Stimulated activated naive B cell treated with anti-CD40 and anti-IgM and Interleukin-4, amounts not matched to agents 10 μg/mL and 1 μg/mL and 100 μg/mL, for 72 hours (primary cell): ENCODE measurements around the gene MYCBP2.
"Not testable (repeated sequence)": the region's sequence is repeated elsewhere in the genome, so short reads cannot be mapped to it uniquely, and the experiment has no call there.

Experiments used
- ATAC-seq, 2 donors: fragments of 150-1000 bp; cut with Tn5 transposase; replicated peaks; 2 replicates each; pipeline ENCODE4 v1.10.0; 2021; ENCODE audit warnings: moderate library complexity in 1 of 2
- DNase-seq: peaks from one replicate; pipeline ENCODE4 v3.0.0; 2021
- H3K27ac Mint-ChIP-seq: one replicate; pipeline ENCODE4 v1.8.0; 2022; ENCODE audit warnings: mild to moderate bottlenecking, mixed read lengths
- H3K27me3 Mint-ChIP-seq, 2 donors: one replicate each; pipeline ENCODE4 v1.8.0; 2022; ENCODE audit warnings: mixed read lengths in 2 of 2
- H3K36me3 Mint-ChIP-seq, 2 donors: one replicate each; pipeline ENCODE4 v1.8.0; 2022; ENCODE audit warnings: mixed read lengths in 2 of 2, mild to moderate bottlenecking in 1 of 2
- H3K4me1 Mint-ChIP-seq, 2 donors: one replicate each; pipeline ENCODE4 v1.8.0; 2022; ENCODE audit warnings: mixed read lengths in 2 of 2, mild to moderate bottlenecking in 1 of 2
- H3K4me3 Mint-ChIP-seq, 2 donors: one replicate each; pipeline ENCODE4 v1.8.0; 2022; ENCODE audit warnings: mild to moderate bottlenecking in 2 of 2, mixed read lengths in 2 of 2, moderate library complexity in 1 of 2
- H3K9me3 Mint-ChIP-seq, 2 donors: one replicate each; pipeline ENCODE4 v1.8.0; 2022; ENCODE audit warnings: mixed read lengths in 2 of 2, mild to moderate bottlenecking in 1 of 2

Gene MYCBP2

DNA sequence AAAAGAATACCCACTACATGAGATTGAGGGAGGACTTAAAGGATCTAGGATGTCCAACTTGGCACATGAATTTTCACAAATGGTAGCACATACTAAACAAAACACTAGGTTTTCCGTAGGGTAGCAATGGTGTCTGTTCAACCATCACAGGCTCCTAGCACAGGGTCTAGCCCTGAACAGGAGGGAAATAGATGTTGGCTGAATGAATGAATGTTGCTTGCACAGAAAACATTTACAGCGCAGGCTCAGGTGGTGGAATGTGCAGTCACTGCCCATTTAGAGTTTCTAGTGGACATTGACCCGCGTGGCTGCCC, 1.9 kb upstream of the MYCBP2 start:
- Mint-ChIP-seq H3K4me1 (peaks cover 22 to 31% of the 10 kb centered on the region in 2 donors), H3K27ac (peak overlapping the region; percentile 98), H3K9me3 (peaks cover 0 to 1% of the 10 kb centered on the region in 2 donors), H3K27me3 (no peaks in the 10 kb centered on the region), H3K4me3 (peak overlapping the region; percentile 94 to 96), H3K36me3 (peaks cover 3 to 7% of the 10 kb centered on the region in 2 donors)
- peak; percentile 1 to 4 for ATAC-seq
- no peak for DNase-seq

DNA sequence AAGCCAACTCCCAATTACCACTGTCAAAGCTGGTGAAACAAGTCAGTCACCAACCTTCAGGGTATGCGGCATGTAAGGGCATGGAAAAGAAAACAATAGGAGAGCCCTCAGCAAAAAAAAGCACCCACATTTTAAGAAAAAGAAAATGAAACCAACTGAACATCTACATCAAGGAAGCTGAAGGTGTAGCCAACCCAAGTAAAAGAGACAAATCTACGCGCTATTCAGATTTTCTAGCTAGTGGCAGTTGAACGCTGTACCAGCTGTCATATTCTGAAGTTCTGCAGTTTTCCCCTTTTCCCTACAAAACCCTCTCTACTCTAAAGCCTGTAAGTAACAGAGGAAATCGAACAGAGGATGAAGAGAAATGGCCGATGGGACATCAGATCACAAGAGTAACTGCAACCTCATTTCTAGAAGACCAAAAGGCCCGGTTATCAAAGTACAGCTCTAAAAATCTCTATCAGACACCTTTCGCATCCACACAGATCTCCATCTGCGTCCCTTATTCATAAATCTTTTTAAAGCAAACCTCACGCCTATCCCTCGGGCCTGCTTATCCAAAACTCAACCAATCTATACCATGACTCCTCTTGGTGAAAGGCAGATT, 1.4 kb downstream of the MYCBP2 start:
- no peak for DNase-seq
- Mint-ChIP-seq H3K4me1 (peaks cover 36 to 49% of the 10 kb centered on the region in 2 donors), H3K9me3 (peaks cover 0 to 1% of the 10 kb centered on the region in 2 donors), H3K27ac (peak overlapping the region; percentile 95), H3K4me3 (peak overlapping the region; percentile 95 to 96), H3K27me3 (no peaks in the 10 kb centered on the region), H3K36me3 (peaks cover 4 to 16% of the 10 kb centered on the region in 2 donors)
- no peak for ATAC-seq

DNA sequence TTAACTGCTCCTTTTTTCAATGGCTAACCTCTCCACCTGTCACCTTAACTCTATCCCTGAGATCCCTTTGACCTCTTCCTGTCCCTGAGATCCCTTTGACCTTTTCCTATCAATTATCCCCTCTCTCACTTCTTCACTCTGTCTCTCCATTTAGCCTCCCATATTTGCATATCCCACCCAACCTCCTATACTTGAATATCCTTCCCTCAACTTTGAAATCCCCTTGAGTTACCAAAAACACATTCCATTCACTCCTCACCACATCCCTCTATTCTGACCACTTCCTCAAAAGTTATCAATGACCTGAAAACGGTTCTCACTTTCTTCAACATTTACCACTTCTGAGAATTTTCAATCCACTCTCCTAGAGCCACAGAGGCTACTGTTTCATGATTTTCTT, 3.0 kb downstream of the MYCBP2 start:
- Mint-ChIP-seq H3K4me3 (peak overlapping the region; percentile 54 to 63), H3K27me3 (no peaks in the 10 kb centered on the region), H3K4me1 (peaks cover 44 to 61% of the 10 kb centered on the region in 2 donors), H3K36me3 (peaks cover 4 to 18% of the 10 kb centered on the region in 2 donors), H3K9me3 (peaks cover 0 to 1% of the 10 kb centered on the region in 2 donors), H3K27ac (peak overlapping the region; percentile 2)
- ATAC-seq (no peak), DNase-seq (no peak)

DNA sequence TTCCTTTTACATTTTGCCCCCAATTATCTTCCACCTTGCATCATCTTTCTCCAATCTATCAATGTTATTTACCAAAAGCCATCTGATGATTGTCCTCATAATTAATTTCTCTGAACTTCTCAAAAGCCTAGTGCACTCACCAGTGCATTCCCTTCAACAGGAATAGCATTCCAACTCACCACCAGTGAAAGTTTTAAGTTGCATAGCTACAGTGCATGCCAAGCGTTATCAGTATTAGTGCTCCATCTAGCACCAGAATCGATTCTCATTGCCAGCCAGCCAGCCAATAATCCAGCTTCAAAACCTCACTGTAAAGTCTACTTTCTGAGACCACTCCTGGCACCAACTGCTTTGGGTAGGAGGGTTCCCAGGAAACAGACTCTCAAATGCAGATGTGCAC, 7.4 kb downstream of the MYCBP2 start:
- Mint-ChIP-seq H3K4me3 (no peak overlapping the region), H3K9me3 (peaks cover 0 to 1% of the 10 kb centered on the region in 2 donors), H3K27ac (peak overlapping the region; percentile 70), H3K27me3 (no peaks in the 10 kb centered on the region), H3K36me3 (peaks cover 4 to 30% of the 10 kb centered on the region in 2 donors), H3K4me1 (peaks cover 51 to 86% of the 10 kb centered on the region in 2 donors)
- no peak for ATAC-seq
- no peak for DNase-seq

DNA sequence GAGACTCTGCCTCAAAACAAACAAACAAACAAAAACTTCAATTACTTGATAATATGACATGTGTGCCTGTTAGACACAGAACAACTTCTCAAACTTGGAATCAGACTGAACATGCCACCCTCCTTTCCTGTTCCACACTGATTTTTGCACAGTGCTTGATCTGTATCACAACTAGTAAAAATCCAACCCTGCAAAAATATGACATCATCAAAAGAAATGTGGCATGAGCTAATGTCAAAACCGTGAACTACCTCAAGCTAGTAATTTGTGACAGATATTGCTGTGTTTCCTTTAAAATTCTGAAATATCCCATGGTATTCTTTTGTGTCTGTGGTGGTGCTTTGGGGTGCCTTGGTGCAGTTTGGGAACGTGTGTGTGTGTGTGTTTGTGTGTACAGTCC, 8.2 kb downstream of the MYCBP2 start:
- ATAC-seq (no peak), DNase-seq (no peak)
- no peak overlapping the region for H3K4me3 Mint-ChIP-seq
- peaks cover 2 to 31% of the 10 kb centered on the region in 2 donors for H3K36me3 Mint-ChIP-seq
- peak overlapping the region; percentile 52 for H3K27ac Mint-ChIP-seq
- peaks cover 0 to 1% of the 10 kb centered on the region in 2 donors for H3K9me3 Mint-ChIP-seq
- H3K4me1 Mint-ChIP-seq: peaks cover 53 to 87% of the 10 kb centered on the region in 2 donors
- no peaks in the 10 kb centered on the region for H3K27me3 Mint-ChIP-seq

DNA sequence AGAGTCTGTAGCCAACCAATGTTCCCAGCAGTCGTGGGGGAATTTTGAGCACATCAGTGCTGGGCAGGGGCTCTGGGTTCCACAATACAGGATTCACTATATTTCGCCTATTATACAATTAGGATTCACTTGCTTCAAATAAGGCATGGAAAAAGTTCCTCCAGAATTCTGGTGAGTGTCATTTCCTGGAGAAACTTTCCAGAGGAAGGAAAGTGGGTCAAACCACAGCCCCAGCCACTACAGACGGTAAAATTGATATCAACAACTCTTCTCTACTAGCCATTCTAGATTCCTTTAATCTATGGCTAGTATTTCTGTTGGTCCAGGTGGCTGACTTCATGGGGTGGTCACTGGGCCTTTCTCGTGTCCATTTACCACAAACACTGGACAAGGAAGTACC, 10.5 kb downstream of the MYCBP2 start:
- Mint-ChIP-seq H3K27me3 (no peaks in the 10 kb centered on the region), H3K36me3 (peaks cover 1 to 25% of the 10 kb centered on the region in 2 donors), H3K27ac (no peak overlapping the region), H3K9me3 (peaks cover 0 to 4% of the 10 kb centered on the region in 2 donors), H3K4me3 (no peak overlapping the region), H3K4me1 (peaks cover 50 to 84% of the 10 kb centered on the region in 2 donors)
- ATAC-seq: no peak
- DNase-seq: no peak

DNA sequence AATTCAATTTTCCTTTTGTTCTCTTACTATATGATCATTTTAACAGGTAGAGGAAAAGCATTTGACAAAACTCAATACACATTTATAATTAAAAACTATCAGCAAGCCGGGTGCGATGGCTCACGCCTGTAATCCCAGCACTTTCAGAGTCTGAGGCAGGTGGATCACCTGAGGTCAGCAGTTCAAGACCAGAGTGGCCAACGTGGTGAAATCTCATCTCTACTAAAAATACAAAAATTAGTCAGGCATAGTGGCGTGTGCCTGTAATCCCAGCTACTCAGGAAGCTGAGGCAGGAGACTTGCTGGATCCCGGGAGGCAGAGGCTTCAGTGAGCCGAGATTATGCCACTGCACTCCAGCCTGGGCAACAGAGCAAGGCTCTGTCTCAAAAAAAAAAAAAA, 11.4 kb downstream of the MYCBP2 start:
- H3K4me3 Mint-ChIP-seq: not testable (repeated sequence)

DNA sequence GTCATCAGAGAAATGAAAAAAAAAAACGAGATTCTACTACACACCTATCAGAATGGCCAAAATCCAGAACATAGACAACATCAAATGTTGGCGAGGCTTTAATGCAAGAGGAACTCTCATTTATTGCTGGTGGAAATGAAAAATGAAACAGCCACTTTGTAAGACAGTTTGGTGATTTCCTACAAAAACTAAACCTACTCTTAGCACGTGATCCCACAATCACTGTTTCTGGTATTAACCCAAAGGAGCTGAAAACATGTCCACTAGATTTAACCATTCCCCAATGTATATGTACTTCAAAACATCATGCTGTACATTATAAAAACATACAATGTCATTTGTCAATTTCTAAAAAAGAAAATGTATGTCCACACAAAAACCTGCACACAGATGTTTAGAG, 13.0 kb downstream of the MYCBP2 start:
- Mint-ChIP-seq H3K36me3 (peaks cover 3 to 31% of the 10 kb centered on the region in 2 donors), H3K9me3 (peaks cover 0 to 4% of the 10 kb centered on the region in 2 donors), H3K4me1 (peaks cover 56 to 87% of the 10 kb centered on the region in 2 donors), H3K27me3 (no peaks in the 10 kb centered on the region), H3K27ac (no peak overlapping the region), H3K4me3 (no peak overlapping the region)
- ATAC-seq (no peak), DNase-seq (no peak)

More for the DNA sequence above, 11.4 kb downstream of the MYCBP2 start:
- Mint-ChIP-seq H3K36me3 (peaks cover 1 to 28% of the 10 kb centered on the region in 2 donors), H3K4me1 (peaks cover 55 to 87% of the 10 kb centered on the region in 2 donors)
- H3K27me3 Mint-ChIP-seq, DNase-seq, ATAC-seq, H3K27ac Mint-ChIP-seq, H3K9me3 Mint-ChIP-seq: not testable (repeated sequence)

DNA sequence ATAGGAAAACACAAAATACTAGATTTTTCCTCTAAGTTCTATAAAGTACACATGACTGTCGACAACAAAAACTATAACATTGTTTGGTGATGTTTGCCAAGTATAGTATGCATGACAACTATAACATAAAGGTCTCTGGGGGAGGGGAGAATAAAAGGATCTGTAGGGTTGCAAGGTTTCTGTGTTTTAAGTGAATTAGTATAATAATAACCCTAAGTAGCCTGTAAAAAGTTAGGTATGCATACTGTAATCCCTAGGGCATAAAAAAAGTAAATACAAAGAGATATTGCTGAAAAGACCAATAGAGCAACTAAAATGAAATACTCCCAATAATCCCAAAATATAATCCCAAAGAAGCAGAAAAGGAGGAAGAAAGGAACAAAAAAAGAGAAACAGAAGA, 14.6 kb downstream of the MYCBP2 start:
- Mint-ChIP-seq H3K4me3 (no peak overlapping the region), H3K9me3 (peaks cover 2 to 4% of the 10 kb centered on the region in 2 donors), H3K27me3 (no peaks in the 10 kb centered on the region), H3K36me3 (peaks cover 5 to 26% of the 10 kb centered on the region in 2 donors), H3K27ac (no peak overlapping the region), H3K4me1 (peaks cover 64 to 93% of the 10 kb centered on the region in 2 donors)
- DNase-seq (no peak), ATAC-seq (no peak)

DNA sequence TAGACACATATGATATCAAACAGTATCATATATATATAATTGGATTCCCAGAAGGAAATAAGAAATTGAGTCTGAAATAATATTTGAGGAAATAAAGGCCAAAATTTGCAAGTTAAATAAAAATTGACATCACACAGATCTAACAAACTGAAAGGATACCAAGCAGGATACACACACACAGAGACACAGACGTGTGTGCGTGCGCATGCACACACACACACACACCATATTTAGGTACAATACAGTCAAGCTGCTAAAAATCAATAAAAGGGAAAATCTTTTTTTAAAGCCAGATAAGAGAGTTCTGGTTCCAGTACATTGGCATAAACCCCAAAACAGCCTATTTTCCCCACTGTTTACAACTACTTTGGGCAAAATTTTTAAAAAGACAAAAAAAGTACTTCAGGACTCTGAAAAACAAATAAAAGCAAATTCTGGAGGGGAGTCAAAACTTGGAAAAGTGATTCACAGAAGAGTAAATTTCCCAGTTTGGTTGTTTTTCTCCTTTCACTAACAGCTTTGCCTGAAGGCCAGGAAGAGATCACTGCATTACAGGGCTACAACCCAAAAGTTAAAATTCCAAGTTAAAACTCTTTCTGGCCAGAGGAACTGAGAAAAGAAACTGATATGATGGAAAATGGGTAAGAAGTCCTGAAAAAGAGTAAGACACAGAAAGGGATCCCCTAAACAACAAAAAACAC, 16.2 kb downstream of the MYCBP2 start:
- peaks cover 2 to 4% of the 10 kb centered on the region in 2 donors for H3K9me3 Mint-ChIP-seq
- peaks cover 3 to 20% of the 10 kb centered on the region in 2 donors for H3K36me3 Mint-ChIP-seq
- ATAC-seq (no peak), DNase-seq (no peak)
- no peak overlapping the region for H3K4me3 Mint-ChIP-seq
- no peak overlapping the region for H3K27ac Mint-ChIP-seq
- H3K4me1 Mint-ChIP-seq: peaks cover 64 to 91% of the 10 kb centered on the region in 2 donors
- no peaks in the 10 kb centered on the region for H3K27me3 Mint-ChIP-seq

DNA sequence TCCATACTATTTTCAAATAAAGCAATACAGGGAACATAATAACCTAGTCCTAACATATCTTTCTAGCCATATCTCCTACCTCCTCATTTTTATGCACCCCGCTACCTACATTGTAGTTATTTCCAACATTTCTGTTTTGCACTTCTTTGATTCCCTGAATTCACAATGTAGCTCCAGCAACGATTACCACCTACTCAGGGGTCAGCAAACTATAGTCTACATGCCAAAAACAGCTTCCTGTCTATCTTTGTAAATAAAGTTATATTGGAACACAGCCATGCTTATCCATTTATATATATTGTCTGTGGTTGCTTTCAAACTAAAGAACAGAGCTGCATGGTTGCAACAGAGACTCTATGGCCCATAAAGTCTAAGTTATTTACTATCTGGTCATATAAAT, 16.7 kb downstream of the MYCBP2 start:
- Mint-ChIP-seq H3K4me3 (no peak overlapping the region), H3K9me3 (peaks cover 2 to 4% of the 10 kb centered on the region in 2 donors), H3K27ac (no peak overlapping the region), H3K27me3 (no peaks in the 10 kb centered on the region), H3K36me3 (peaks cover 3 to 20% of the 10 kb centered on the region in 2 donors), H3K4me1 (peaks cover 66 to 94% of the 10 kb centered on the region in 2 donors)
- ATAC-seq (no peak), DNase-seq (no peak)

DNA sequence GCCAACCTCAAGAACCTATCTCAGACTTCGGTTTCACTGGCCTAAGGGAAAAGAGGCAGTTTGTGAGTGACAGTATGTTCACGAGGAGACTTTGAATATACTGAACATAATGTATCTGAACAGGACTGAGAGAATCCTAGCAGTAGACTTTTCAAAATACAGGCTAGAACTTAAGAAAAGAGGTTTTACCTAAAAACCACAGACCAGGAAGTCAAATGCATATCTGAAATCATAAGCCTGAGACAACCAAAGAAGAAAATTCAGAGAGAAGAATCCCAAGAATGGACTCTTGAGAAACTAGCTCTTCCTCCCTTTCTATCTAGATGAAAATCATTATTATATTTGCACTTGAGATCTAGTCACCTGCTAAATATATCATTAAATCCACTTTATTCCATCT, 17.6 kb downstream of the MYCBP2 start:
- Mint-ChIP-seq H3K27me3 (no peaks in the 10 kb centered on the region), H3K36me3 (peaks cover 3 to 19% of the 10 kb centered on the region in 2 donors), H3K4me1 (peaks cover 64 to 90% of the 10 kb centered on the region in 2 donors), H3K9me3 (peaks cover 2 to 4% of the 10 kb centered on the region in 2 donors), H3K4me3 (no peak overlapping the region), H3K27ac (peak overlapping the region; percentile 27)
- DNase-seq (no peak), ATAC-seq (no peak)

DNA sequence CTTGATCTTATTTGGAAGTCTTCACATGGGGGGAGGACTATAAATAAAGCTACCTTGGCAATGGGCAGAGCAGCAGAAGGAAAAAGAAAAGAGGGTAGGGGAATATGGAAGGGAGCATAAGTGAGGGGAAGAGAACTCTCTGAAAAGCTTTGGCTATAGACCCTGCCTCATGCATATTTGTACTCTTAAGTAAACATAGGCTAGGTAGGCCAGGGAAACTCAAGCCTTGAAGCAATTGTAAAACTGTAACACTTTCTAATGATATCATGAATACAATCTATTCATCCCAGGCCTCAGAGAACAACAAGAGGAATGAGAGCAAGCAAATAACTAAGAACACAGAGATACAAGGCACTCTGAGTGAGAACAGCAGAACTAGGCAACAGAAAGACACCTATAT, 20.4 kb downstream of the MYCBP2 start:
- H3K4me1 Mint-ChIP-seq: peaks cover 58 to 87% of the 10 kb centered on the region in 2 donors
- H3K27me3 Mint-ChIP-seq: no peaks in the 10 kb centered on the region
- DNase-seq (no peak), ATAC-seq (no peak)
- H3K4me3 Mint-ChIP-seq: no peak overlapping the region
- no peak overlapping the region for H3K27ac Mint-ChIP-seq
- H3K36me3 Mint-ChIP-seq: peaks cover 3 to 23% of the 10 kb centered on the region in 2 donors
- peaks cover 0 to 4% of the 10 kb centered on the region in 2 donors for H3K9me3 Mint-ChIP-seq

DNA sequence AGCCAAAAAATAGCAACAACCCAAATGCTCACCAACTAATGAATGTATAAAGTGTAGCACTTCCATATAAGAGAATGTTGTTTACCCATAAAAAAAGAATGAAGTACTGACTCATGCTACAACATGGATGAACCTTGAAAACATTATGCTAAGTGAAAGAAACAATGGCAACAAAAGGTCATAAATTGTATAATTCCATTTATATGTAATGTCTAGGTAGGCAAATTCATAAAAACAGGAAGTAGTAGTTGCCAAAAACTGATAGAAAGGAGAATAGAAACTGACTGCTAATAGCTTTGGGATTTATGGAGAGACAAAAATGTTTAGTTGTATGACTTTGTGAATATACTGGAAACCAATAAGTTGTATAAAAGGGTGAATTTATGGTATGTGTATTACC, 21.6 kb downstream of the MYCBP2 start:
- DNase-seq: no peak
- ATAC-seq: peak; percentile 80
- peaks cover 3 to 27% of the 10 kb centered on the region in 2 donors for H3K36me3 Mint-ChIP-seq
- H3K27me3 Mint-ChIP-seq: no peaks in the 10 kb centered on the region
- H3K4me1 Mint-ChIP-seq: peaks cover 56 to 87% of the 10 kb centered on the region in 2 donors
- peak overlapping the region; percentile 70 for H3K27ac Mint-ChIP-seq
- H3K4me3 Mint-ChIP-seq: peak overlapping the region in 1 of 2 donors; percentile 9
- H3K9me3 Mint-ChIP-seq: peaks cover 0 to 4% of the 10 kb centered on the region in 2 donors
